RKO (cell line): ENCODE measurements around the gene ABCB10.
A peak's percentile ranks its signal among the peaks of the same experiment; 100 is the strongest.
"Not testable (repeated sequence)": the region's sequence is repeated elsewhere in the genome, so short reads cannot be mapped to it uniquely, and the experiment has no call there.

Source experiments
- DNase-seq: peaks from one replicate; pipeline ENCODE4 v3.0.0-alpha.2; 2016; ENCODE audit warnings: low spot score

The ABCB10 gene

DNA sequence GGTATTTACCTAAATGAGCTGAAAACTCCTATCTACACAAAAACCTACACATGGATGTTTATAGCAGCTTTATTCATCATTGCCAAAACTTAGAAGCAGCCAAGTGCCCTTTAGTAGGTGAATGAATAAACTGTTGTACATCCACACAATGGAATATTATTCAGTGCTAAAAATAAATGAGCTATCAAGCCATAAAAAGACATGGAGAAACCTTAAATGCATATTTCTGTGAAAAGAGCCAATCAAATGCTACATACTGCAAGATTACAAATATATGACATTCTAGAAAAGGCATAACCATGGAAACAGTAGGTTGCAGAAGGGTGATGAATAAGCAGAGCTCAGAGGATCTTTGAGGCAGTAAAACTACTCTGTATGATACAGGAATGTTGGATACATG, 23.3 kb downstream of the ABCB10 start:
- DNase-seq: no peak

DNA sequence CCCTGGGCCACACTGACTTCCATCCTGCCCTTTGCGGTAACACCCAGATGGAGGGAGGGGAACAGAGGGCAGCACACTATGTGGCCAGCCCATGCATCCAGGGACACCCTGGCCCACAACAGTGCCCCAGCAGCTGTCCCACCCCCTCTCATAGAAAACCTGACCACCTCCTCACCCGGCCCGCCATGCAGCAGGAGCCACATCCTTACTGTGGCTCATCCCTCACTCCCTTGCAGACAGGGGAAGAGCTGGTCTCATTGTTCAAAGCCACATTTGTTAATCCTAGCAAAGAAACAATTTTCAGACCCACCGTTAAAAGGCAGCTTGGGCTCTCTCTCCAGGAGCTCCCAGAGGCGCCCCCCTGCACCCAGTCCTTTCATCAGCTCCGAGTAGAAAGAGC, 27.2 kb downstream of the ABCB10 start:
- DNase-seq: no peak

DNA sequence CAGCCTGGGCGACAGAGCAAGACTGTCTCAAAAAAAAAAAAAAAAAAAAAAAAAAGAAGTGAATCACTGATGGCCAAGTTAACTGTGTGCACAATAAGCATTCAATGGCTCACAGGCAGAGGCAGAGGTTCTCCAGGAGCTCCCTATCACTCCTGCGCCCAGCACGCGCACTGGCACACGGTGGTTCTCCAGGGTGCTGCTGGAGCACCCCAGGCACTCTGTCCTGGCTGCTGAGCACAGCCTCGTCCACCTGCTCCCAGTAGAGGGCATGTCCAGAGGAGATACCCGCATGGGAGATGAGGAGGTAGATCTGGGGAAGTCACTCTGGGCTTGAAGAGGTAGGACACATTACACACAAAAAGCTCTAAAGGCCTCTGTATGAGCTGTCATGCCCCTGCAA, 28.9 kb downstream of the ABCB10 start:
- DNase-seq: no peak

DNA sequence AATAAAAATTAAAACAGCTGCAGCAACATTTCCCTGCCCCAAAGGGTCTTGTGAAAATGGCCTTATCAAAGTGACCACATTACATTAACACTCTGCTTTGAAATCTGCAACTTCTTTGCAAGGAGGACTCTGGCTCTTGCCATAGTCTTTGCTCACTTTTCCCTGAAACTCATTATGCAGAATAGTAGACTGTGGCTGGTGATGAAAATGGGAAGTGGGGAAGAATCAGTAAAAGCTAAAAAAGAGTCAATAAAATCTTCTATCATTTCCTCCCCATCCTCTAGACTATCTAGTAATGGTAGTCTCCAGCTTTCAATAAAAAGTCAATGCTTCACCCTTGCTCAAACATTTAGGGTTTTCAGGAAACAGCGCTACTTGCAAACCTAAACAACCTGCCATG, 31.8 kb downstream of the ABCB10 start:
- DNase-seq: no peak

DNA sequence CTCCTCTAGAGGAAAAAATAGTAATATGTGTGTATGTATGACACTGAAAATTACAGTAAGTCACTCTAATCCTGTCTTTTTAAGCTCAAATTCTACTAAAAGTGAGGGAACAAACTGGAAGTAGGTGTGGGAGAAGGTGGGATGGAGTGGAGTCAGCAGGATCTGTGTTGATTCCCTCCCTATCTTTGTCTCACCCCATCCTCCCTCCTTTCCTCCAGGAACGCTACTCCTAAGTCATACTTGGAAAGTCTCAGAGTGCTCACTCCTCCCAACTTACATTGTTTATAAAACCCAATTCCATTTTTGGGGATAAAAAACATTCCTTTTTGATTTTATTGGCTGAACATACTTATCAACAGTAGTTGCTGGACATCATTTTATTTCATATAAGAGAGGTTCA, 35.5 kb downstream of the ABCB10 start:
- no peak for DNase-seq

DNA sequence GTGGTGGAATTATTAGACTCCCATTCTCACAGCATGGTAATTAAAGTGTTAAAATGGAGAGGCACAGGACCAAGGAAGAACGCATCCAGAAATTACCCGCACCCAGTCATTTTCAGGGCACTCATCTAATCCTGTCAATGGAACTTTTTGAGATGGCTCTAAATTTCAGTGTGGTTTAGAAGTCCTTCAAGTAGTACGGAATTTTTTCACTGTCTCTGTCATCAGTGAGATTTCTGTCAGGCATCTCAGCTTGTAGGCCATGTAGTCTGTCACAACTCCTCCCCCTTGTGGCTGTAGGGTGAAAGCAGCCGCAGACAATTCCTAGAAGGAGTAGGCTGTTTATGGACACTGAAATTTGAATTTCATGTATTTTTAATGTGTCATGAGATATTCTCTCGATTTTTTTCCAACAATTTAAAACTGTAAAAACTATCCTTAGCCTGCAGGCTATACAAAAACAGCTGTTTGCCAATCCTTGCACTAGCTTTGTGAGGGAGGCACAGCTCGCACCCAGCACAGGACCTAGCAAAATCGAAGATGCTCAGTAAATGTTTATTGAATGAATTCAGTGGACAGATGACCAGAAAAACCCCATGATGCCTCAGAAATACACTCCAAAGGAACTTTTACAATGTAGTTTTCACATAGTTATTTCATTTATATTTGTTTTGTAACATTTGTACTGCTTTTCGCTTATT, 43.8 kb downstream of the ABCB10 start:
- peak; percentile 84 for DNase-seq

DNA sequence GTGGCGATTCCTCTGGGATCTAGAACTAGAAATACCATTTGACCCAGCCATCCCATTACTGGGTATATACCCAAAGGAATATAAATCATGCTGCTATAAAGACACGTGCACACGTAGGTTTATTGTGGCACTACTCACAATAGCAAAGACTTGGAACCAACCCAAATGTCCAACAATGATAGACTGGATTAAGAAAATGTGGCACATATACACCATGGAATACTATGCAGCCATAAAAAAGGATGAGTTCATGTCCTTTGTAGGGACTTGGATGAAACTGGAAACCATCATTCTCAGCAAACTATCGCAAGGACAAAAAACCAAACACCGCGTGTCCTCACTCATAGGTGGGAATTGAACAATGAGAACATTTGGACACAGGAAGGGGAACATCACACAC, 46.9 kb downstream of the ABCB10 start:
- DNase-seq: not testable (repeated sequence)

DNA sequence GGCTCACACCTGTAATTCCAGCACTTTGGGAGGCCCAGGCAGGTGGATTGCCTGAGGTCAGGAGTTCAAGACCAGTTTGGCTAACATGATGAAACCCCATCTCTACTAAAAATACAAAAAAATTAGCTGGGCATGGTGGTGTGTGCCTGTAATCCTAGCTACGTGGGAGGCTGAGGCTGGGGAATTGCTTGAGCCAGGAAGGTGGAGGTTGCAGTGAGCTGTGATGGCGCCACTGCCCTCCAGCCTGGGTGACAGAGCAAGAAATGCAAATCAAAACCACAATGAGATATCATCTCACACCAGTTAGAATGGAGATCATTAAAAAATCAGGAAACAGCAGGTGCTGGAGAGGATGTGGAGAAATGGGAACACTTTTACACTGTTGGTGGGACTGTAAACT, 47.3 kb downstream of the ABCB10 start:
- not testable (repeated sequence) for DNase-seq

DNA sequence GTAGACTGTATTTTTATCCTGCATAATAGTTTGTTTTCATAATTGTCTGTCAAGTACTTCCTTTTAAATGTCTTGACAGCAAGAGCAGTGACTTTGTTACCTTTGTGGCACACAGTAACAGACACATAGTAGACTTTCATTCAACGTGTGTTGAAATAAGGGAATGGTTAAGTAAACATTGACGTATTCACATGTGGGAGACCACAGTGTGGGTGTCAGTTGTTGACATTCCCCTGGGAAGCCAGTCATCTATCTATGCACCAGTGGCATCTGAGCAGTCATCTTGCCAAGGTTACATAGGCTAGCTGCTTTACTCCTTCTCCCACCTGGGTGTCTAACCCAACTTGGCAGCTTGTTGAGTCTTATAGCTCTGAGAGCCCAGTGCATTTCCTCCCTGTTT, 48.9 kb downstream of the ABCB10 start:
- no peak for DNase-seq

DNA sequence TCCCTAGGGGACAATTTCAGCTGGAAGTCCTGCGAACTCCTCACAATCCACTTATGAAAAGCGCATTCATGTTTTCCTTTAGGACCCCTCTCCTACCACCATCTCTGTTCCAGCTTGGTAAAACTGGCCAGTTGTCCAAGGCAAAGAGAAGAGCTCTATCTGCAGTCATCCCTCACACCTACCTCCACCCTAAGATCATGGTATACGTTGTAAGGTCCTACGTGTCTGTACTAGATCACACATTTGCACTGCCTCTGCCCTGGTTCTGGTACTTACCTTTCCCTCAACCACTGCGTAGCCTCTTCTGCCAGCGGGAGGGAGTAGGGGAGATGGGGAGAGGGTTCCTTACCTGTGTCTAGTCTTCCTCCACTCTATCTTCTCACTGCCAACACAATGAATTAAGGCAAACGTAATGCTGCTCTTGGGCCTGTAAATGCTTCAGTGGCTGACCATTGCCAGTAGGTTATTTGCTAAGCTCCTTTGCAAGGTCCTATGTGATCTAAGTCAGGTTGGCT, 49.6 kb downstream of the ABCB10 start:
- DNase-seq: no peak

DNA sequence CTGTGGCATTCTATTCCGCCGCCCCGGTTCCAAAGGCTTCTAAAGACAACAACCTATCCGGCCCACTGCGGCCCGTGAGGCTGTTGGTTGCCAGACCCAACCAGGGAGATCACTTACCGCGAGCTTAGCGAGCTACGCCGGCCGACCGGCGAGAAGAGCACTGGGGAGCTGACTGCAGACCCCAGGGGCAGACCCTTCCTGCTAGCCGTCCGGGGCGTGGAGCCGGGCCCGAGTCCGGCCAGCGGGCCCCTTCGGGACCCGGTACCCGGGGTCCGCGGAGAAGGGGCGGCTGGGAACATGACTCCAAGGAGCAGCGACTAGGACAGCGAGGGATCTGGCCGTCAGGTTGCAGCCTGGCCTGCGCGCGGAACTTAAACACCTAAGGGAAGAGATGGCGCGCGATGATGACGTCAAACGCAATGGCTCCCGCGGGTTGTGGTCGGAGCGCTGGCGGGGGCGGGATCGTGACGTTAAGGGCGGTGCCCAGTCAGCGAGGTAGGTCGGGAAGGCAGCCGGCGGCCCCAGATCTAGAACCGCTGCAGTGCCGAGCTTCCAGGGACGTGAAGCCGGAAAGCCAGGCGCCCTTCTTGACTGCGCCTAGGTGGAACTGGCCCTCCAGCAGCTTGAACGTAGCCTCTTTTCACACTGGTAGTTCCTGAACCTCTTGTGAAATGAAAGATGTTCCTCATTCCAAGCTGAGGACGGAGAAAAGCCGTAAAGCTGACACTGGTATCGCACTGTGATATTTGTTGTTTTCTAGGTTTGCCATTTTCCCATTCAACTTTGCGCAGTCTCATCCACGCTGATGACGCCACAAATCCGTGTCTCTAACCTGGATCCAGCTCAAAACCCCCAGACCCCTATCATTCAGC, 50.3 kb downstream of the ABCB10 start, which contains the start of gene NUP133:
Gene NUP133 (minus strand): TSS at position 391 of the 872 bp plus-strand sequence. CDS start 92 bp downstream, at position 299.
- peak; percentile 97 for DNase-seq

DNA sequence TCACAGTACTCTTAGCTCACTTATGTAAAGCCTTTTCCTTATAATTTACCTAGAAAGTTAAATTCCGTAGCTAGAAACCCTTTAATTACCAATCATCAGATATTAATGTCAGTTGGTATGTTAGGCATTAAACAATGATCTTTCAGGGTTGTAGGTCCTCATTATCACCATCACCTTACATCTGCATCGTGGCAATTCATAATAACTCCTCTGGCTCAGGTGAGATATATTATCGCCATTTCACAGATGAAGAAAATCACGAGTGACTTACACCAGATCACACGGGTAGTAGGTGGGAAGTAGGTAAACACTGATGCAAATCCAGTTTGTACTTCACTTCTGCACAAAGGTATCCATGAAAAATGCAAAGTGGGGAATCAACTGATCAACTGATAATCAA, 51.0 kb downstream of the ABCB10 start:
- no peak for DNase-seq

DNA sequence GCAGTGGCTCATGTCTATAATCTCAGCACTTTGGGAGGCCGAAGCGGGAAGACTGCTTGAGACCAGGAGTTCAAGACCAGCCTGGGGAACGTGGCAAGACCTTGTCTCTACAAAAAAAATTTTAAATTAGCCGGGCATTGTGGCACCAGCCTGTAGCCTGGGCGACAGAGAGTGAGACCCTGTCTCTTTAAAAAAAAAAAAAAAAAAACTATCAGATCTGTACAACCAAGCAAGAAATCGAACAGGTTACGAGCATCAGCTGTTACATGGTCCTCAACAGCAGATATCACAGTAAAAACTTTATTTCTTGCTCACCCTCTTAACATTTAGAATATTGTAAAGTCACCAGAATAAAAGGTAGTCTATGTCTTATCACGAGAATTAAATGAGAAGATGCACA, 51.9 kb downstream of the ABCB10 start:
- DNase-seq: no peak

DNA sequence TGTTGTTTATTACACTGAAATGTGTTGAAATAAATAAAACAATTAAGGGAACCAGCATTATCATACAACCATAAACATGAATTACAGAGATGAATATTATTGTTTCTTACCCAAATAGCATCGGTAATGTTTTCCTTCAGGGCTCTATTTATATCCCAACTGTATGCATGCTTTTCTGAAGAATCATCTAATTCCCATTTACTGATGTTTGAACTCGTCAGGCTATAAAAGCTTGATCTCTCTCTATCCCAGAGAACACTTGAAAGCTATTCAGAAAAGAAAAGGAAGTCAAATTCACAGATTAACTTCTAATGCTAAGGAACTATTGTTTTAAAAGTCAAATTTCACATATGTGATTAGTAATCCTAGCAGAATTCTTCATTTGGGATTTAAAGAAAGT, 62.7 kb downstream of the ABCB10 start:
- no peak for DNase-seq

DNA sequence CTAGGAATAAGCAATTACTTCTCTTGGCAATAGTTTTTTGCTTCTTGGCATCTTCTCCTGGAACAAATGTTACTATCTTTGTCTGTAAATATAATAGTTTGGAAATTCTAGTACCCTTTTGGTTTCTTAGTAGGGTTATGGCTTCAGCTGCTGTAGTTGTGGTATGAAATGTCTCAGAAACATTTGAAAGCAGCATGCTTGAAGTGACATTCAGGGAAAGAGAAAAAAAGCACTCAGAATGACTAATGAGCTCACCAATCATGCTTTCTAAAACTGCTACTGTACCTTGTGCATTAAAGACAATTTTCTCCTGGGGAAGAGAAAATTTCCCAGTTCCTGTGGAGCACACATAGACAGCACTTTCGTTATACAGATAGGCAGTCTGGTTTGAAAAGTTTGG, 71.3 kb downstream of the ABCB10 start:
- DNase-seq: no peak

DNA sequence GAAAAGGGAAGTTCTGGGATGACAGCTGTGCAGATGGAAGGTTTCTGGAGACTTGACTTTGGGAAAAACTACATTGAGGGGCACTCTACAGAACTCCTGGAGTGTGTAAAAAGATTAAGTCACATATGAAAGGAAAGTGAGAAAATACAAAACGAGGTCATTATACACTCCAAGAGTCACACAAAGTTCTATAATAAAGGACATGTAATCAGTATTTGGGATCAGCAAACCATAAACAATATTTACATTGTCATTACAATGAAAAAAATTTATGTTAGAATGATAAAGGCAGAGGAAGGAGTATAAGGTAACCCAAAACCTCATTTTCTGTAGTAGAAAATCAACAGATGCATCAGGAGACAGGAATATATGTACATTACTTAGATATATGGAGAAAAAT, 73.2 kb downstream of the ABCB10 start:
- DNase-seq: no peak

DNA sequence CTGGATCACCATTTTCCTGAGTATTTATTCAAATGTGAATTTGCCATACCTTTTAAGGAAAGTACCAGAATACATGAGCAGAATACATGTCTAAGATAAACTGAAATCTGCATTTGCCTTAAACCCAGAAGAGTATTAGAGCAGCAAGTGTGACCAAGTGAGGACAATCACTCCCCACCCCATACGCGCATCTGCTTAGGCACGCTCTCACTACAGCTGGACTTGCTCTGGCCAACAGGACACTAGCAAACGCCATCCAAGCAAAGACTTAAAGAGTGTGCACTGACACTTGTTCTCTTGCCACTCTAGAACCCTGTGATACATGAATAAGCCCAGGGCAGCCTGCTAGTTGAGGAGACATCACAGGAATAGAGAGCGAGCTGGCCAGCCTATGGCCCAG, 76.0 kb downstream of the ABCB10 start:
- DNase-seq: no peak

DNA sequence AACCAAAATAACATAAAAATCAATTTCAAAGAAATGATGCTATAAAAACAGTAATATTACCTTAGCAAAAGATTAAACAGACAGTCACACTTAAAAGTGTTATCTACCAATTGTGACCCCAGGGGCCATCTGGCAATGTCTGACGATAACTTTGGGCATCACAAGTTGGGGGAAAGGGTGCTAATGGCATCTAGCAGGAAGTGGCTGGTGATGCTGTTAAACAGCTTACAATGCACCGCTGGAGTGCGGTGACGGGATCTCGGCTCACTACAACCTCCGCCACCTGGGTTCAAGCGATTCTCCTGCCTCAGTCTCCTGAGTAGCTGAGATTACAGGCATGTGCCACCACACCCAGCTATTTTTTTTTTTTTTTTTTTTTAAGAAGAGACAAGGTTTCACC, 78.0 kb downstream of the ABCB10 start:
- no peak for DNase-seq

DNA sequence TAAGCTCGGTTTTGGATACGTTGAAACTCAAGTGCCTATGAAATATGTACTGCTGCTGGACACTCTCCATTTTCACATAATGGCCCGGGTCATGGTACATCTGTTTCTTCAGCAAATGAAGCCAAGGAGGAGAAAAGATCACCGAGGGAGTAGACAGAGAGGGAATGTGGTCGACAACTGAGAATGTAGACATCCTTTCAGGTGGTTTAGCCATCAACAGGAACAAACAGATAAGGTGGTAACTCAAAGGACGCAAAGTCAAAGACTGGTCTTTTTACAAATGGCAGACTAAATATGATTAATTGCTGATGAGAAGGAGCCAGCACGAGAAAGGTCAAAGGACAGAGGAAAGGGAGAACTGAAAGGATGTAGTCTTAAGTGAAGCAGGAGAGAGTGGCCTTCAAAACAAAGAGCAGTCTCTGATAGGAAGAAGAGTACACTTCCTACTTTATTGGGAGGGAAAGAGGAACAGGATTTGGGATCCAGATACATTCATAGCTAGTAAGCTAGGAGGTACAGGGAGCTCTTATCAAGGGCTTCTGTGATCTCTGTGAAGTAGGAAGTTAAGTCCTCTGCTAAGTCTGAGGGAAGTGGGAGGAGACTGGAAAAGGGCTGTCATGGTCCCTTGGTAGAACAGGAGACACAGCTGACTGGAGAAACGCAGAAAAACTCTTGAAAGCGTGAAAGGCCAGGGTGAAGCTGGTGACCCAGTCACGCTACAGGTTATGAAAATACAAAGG, 78.7 kb downstream of the ABCB10 start:
- no peak for DNase-seq

DNA sequence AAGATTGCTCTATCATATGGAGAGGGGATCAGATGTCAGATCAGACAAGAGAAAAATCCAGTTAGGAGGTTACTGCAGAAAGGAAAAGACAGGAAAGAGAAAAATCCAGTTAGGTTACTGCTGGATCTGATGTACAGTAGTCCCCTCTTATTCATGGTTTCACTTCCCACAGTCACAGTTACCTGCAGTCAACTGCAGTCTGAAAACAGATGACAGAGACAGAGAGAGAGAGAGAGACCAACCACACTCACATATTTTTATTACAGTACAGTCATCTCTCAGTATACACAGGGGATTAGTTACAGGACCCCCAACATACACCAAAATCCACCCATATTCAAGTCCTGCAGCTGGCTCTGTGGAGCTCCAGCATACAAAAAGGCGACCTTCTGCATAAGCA, 79.7 kb downstream of the ABCB10 start:
- DNase-seq: no peak

DNA sequence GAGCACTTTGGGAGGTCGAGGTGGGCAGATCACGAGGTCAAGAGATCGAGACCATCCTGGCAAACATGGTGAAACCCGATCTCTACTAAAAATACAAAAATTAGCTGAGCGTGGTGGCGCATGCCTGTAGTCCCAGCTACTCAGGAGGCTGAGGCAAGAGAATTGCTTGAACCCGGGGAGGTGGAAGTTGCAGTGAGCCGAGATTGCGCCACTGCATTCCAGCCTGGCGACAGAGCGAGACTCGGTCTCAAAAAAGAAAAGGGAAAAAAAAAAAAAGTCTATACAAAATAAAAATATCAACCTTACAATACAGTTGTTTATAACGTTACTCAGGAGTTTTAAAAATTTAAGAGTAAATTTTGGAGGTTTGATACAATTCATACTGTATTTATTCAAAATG, 82.6 kb downstream of the ABCB10 start:
- DNase-seq: not testable (repeated sequence)

DNA sequence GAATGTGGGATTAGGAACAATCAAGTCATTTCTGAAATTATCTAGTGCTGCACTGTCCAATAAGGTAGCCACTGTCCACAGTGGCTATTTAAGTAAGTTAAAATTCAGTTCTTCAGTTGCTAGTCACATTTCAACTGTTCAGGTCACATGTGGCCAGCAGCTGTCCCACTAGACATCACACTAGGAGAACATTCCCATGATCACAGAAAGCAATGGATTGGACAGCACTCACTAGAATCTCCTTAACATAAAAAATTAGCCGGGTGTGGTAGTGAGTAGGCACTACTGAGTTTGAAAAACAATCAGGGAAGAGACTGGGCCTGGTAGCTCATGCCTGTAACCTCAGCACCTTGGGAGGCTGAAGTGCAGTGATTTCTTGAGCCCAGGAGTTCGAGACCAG, 84.0 kb downstream of the ABCB10 start:
- no peak for DNase-seq

DNA sequence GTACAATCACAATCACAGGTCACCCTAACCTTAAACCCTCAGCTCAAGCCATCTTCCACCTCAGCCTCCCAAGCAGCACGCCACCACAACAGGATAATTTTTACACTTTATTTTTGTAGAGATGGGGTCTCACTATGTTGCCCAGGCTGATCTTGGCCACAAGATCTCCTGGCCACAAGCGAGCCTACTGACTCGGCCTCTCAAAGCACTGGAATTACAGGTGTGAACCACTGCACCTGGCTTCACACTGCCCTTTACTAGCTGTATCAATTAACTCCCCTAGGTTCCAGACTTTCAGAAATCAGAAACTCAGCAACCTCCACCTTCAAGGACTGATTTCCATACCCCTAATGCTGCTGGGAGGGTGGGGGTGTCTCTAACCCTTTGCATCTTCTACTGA, 87.3 kb downstream of the ABCB10 start:
- DNase-seq: no peak
